VCaP (cell line): ENCODE measurements around the gene FSTL5.

Experiments
- H3K27ac ChIP-seq: fragments of 450-650 bp; 2 replicates; pipeline ENCODE4 v1.5.1; 2017
- CTCF ChIP-seq: fragments of 450-650 bp; conservative IDR thresholded peaks from 2 replicates; pipeline ENCODE4 v1.5.1; 2017; ENCODE audit warnings: mild to moderate bottlenecking, moderate library complexity

Gene FSTL5

GRCh38 chr4:161936625-161937550 is 226.9 kb downstream of the FSTL5 start:
- no peak for TF ChIP-seq CTCF
- H3K27ac ChIP-seq: no peak overlapping the region

- no peak for TF ChIP-seq CTCF
- H3K27ac ChIP-seq: no peak overlapping the region
Measured at GRCh38 chr4:161931089-161931488, 232.7 kb downstream of the FSTL5 start.

GRCh38 chr4:161929956-161930355 is 233.8 kb downstream of the FSTL5 start:
- TF ChIP-seq CTCF: no peak
- no peak overlapping the region for H3K27ac ChIP-seq

GRCh38 chr4:161926033-161926828 is 237.6 kb downstream of the FSTL5 start:
- no peak overlapping the region for H3K27ac ChIP-seq
- no peak for TF ChIP-seq CTCF

DNA sequence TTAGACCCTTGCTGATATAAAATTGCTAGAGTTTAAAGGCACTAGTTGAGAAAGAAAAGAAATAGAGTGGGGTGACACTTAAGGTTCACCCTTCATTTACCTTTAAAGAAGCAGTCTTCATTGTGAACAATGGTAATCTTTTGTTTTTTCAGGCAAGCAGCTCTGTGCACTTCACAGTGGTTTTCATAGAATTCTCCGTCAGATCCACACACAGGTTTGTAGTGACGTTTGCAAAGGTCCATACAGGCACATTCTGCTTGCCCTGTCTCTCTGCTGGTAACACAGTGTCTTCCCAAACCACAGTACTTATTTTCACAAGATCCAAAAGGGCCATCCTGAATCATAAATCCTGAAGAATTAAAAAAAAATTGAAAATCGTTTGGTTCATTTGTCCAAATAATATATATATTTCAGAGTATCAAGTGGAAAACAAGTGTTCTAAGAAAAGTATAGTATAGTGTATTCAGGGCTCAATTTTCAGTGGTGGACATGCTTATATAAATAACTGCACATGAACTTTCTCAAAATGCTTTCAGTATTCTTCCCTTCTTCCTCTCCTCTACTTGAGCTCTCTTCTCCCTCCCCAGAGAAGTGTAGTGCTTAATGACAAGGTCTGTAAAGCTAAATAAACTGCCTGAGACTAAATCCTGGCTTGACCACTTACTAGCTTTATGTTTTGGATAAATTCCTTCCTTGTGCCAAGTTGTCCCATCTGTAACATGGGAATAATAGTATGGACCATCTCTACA is 243.3 kb downstream of the FSTL5 start:
- no peak for TF ChIP-seq CTCF
- H3K27ac ChIP-seq: no peak overlapping the region

DNA sequence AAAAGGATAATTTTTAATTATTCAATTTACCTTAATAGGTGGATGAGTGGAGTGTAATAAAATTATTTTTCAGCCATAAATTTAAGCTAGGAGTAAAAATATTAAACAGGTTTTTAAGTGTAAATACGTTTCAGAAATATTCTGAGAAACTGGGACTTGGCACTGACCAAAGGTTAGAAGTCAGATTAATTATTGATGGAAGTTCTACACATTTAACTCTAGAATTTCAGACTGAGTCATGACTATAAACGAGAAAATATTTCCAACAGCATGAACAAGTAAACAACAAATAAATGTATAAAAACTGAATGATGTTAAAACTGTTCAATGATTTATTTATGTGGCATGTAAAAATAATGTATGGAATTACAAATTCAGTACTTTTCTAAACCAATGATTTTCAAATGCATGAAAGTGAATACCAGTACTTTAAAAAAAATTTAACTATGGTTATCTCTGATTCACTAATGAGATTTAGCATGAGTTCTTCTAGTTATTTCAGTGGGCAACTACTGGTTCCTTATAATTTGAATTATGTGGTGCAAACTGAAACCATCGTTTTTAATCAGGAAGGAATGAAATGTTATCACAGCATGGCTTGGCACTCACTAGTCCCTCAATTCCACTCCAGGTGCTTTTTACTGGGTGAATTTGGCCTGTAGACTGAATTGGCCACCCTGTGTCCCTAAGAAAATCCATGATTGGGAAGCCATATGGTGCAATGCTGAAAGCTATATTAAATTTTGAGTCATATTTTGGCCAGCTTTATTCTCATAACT is 244.2 kb downstream of the FSTL5 start:
- no peak for TF ChIP-seq CTCF
- H3K27ac ChIP-seq: no peak overlapping the region
